NCI-H128 (cell line): ENCODE data around the gene IP6K2.

Source experiments
- DNase-seq: peaks from one replicate; lab custom pipeline; 2025; ENCODE audit not compliant: unreplicated experiment; lab: John Stamatoyannopoulos, UW

IP6K2 gene

DNA sequence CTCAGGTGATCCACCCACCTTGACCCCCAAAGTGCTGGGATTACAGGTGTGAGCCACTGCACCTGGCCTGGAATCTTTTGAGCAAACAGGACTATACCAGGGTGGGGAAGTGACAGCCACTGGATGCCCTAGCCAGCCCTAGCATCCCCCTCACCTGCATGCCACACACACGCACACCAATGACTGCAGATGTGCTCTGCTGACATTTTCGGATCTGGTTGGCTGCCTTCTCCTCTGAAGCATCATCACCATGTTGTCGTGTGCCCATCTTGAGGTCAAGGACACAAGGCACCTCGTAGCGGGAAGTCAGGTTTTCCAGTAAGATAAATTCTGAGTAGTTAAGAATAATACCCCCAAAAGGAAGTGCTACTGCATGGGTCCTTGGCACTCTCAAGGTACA lies 27.6 kb downstream of the IP6K2 start:
- DNase-seq = no peak

DNA sequence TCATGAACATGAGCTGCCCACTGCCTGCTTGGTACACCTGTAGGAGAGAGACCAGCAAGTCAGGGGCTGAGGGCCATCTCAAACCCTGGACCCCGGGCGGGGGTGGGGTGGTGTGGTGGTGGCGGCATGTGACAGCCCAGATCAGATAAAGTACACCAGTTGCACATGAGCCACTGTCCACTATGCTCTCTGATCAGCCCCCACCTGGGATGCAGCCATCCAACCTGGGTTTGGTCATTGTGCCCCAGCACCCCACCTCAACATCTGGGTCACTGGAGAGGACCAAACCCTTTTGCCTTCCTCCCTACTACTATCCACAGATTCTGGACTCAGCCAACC lies 28.3 kb downstream of the IP6K2 start:
- DNase-seq = no peak

DNA sequence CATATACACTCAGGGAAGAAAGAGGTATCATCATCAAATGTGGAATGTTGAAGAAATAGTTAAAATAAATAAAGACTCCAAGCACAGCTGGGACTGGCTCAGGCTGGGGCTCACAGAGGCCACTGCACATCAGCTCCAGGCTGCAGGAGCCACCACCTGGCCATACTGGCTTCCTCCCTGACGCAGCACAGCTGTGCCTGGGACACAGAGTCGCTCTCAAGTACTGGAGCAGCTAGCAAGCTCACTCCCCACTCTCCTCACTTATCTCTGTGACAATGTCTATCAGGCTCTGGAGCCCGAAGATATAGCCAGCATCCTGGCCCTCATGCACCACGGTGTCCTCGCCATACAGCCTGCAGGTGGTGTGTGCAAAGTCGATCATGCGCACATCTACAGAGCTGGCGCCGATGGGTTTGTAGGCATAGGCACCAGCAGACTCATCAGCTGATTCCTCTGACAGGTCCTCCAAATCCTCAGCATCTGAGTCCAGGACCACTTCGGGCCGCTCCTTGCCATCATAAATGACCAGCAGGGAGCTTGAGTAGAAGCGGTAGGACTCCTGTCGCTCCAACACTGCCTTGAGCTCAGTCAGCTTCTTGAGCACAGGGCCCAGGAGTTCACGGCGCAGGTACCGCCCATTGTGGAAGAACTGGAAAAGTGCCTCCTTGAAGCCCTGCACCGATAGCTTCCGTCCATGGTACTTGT lies 28.8 kb downstream of the IP6K2 start:
- no peak for DNase-seq

DNA sequence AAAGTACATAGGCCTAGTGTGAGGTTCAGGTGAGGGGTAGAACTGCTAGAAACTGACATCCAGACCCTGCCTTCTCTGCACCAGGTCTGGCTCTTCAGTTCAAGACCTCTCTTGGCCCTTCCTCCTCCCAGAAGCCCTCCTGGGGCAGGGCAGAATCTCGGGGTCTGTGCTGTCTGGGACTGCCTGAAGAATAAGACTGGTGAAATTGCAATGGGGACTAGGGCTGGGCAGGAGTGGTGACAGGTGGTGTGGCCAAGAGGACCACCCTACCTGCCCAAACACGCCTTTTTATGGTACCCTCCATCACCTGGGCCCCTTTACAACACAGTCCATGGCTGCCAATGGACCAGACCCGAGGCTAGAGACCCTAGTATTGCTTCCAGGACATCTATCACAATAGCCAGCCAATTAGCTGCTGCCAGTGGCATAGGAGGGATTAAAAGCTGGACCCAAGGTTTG lies 29.8 kb downstream of the IP6K2 start:
- no peak for DNase-seq

DNA sequence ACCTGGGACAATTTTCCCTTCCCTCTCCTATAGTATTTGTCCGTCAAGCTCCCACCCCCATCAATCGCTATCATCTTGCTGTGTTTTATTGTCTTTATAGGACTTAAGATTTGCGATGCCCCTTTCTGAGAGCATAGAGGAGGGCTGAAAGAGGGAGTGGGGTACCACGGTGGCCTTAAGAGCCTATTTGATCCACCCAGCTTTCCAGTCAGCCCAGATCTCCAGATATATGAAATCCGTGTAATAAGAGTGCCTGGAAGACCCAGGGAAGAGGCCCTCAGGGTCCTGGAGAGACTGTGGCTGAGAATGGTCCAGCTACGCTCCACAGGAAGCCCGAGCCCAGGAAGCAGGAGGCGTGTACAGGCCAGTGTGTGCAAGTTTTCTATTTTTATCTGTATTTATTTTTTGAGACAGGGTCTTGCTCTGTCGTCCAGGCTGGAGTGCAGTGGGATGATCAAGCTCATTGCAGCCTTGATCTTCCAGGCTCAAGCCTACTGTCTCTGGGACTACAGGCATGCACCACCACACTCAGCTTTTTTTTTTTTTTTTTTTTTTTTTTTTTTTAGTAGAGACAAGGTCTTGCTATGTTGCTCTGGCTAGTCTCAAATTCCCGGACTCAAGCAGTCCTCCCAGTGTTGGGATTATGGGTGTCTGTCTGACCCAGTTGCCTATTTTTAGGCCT lies 30.3 kb downstream of the IP6K2 start:
- no peak for DNase-seq

DNA sequence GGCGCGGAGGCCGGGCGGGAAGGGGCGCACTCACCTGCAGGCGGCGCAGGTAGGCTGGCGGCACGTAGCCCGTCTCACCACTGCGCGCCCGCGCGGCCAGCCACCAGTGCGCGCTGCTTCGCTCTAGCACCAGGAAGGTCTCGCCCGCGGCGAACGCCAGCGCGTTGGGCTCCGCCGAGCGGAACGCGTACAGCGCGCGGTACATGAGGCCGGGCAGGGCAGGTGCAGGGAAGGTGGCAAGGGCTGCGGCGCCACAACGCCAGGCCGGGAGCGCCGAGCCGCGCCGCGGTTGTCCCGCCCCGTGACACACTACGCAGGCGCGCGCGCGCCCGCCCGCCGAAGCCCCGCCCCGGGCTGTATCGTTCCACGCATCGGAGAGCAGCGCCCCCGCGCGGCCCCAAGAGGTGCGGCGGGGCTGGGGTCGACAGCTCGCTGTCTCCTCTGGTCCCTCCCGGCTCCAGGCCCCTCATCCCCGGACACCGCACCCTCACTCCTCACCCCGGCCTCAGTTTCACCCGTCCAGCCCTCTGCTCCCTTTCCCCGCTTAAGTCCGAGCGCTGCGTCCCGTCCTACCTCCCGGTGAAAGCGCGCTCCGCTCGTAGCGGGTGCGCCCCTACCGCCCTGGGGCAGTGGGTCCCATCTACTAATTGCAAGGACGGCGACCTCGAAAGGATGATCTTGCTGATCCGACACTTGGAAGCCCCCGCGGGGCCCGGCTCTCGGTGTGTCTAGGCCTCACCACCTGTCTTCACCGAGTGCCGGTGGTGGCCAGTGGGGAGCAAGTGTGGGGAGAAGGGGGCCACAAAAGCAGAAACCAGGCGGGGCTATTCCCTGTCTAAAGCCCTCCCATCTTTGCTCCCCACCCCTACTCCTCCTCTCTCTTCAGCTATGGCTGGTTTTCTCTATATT lies 31.2 kb downstream of the IP6K2 start, which contains the start of gene NCKIPSD:
TSS of gene NCKIPSD (minus strand) at position 313 of the 909 bp plus-strand sequence. CDS start at position 205, 108 bp downstream.
- peak; percentile 61 for DNase-seq

DNA sequence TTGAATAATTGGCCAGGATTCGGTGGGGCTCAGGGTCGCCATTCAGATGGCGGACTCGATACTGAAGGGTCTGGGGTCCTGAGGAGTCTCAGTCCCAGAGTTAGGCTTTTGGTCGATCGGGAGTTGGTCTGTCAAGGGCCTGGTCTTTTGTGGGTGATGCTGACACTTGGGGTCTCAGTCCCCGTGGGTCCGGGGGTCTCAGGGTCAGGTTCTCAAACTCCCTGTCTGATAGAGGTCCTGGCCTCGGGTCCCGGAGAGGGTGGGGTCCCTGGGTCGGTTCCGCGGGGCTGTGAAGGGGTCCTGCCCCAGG lies 31.8 kb downstream of the IP6K2 start:
- no peak for DNase-seq

DNA sequence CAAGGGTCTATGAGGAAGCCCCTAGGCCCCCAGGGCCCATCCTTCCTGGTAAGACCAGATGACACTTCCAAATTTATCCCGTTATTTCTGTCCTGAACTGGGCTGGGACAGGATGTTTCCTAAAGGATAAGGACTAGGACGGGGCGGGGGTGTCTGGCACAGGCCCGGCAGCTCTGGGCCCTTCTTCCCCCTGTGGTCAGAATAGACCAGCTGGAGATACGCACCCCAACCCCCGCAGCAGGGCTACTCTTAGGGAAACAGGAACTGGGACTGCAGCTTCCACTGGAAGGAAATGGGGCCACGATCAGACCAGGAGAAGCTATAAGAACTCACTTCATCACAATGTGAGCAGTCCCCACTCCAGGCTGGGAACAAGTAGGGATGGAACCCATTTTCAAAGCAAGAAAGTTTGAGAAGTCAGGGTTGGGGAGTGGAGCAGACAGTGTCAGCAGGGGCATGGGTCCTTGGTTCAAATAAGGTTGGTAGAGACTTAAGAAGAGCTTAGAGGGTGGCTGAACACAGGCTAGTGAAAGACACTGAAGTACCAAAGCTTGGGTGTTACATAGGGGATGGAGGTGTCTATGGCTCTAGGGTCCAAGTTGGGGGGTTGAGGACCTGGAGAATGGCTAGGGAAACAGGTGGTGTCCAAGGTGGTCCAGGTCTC lies 32.4 kb downstream of the IP6K2 start:
- no peak for DNase-seq

DNA sequence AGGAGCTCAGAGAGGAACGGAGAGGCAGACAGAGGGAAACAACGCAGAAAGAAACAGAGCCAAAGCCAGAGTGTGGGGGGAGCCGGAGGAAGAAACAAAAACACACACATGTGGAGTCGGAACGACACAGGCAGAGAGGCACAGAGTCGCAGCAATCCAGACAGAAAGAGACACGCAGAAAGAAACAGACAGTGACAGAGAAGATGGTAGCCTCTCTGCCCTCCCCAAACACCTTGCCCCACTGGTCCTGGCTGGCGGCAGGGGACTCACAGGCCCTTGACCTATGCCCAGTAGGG lies 33.0 kb downstream of the IP6K2 start:
- no peak for DNase-seq

DNA sequence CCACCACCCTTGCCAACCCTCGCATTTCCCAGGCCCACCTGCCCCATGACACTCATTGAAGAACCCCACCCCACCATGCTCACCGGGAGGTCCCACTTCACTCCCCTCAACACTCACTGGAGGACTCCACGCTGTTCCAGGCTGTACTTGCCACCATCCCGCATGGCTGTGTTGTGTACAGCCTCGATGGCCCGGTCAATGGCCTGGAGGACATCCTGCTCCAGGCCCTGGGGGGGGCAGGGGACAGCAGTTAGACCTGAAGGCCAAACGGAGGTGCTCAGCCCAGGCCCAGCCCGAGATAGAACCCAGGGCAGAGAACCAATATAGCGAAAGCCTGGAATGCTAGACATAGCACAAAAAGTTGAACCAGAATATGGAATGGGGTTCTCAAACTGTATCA lies 34.2 kb downstream of the IP6K2 start:
- DNase-seq = no peak

DNA sequence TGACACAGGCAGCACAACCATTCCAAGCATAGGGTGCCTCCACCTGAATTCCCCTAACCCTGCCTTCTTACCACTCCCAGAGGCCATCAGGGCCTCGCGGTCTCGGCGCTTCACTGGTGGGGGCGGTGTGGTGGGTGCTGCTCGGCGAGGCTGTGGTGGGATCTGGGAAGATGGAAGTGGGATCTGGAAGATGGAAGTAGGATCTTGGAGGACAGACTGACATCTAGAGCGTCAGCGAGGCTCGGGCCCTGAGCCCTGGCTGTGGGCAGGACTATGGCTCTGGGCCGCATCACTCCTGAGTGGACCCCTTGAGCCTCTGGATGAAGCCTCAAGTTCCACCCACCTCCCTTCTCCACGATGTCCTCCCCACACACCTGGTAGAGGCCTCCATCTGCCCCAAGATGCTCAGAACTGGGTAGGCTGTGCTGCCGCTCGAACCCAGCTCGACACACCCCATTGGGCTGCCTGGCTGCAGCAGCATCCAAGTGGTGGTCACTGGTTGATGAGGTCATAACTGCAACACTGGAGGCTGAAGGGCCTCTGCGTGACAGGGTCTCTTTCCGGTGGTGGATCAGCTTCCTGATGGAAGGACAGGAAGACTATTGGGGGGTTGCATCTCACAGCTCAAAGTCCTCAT lies 34.9 kb downstream of the IP6K2 start:
- DNase-seq = no peak

DNA sequence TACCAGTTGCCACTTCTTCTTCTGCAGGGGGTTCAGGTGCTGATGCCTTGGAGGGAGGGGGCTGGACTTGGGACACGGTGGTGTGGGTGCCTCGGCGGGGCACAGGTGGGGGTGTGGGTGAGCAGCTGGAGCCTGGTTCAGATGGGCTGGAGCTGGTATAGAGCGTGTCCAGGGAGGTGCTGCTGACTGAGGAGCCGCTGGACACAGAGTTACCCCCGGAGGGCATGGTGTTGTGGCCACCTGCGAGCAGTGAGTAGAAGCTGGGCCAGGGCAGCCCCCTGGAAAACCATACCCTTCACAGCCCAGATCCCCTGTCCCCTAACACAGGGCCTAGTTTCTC lies 35.5 kb downstream of the IP6K2 start:
- DNase-seq = no peak

DNA sequence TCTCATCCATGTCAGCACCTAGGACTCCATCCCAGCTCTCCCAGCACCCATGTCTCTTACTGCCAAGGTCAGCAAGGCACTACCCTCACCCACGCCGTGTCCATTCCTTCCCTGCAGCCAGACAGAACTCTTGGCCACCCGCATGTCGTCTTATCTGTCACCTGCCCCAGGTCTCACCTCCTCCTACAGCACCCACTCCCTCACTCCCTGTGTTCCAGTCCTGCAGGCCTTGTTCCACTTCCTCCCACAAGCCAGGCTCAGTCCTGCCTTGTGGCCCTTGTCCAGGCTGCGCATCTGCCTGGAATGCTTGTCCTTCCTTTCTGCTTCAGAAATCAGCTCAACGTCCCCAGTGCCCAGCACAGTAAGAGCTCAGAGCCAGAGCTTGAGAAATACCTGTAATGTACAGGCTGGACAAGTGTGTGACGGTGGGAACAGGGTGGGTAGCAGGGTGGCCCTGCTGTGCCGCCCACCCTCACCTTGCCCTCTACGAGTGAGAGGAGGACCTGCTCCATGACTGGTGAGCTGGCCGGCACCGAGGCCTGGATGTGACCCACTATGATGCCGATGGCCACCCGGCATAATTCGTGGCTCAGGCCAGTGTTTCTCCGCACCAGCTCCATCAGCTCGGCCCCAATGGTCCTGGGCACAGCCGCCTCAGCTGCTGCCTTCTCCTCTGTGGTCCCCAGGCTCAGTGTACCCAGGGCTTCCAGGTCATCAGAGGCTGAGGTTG lies 36.0 kb downstream of the IP6K2 start:
- DNase-seq = no peak

DNA sequence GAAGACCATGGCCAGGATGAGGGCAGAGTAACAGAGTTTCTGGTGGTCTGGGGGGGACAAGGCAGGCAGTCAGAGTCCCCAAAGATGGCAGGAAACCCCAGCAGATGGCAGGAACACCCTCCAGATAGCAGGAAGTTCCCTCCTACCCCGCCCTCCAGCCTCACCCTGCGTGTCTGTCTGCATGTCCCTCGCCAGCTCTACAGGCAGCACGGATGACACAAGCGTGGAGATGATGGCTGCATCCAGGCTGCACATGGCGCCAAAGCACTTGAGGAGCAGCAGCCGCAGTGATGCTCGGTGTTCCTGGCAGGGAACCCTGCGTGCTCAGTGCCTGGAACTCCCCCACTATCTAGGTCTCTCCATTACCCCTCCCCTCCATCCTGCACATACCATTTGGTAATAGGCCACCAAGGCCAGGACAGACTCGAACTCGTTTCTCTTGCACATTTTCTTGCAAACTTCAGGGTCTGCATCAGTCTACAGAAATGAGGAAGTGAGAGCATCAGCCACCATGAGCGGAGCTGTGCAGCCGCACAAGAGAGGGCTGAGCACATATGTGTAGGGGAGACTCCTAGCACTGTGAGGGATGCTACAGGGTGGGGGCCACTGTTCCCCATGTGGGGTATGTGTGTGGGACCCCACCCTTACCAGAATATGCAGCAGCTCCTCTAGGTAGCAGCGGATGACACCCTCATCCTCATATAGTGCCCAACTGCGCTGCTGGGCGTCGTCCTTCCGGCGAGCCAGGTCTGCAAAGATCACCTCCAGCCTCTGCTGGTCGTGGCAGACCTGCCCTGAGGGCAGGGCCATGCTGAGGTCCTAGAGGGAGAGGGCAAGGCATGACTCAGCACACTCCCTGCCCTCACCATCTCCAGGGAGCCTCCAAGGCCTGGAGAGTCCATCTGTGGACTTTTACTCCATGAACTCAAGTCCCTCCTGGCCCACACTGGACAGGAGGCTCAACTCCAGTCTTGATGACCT lies 37.3 kb downstream of the IP6K2 start:
- DNase-seq = no peak

DNA sequence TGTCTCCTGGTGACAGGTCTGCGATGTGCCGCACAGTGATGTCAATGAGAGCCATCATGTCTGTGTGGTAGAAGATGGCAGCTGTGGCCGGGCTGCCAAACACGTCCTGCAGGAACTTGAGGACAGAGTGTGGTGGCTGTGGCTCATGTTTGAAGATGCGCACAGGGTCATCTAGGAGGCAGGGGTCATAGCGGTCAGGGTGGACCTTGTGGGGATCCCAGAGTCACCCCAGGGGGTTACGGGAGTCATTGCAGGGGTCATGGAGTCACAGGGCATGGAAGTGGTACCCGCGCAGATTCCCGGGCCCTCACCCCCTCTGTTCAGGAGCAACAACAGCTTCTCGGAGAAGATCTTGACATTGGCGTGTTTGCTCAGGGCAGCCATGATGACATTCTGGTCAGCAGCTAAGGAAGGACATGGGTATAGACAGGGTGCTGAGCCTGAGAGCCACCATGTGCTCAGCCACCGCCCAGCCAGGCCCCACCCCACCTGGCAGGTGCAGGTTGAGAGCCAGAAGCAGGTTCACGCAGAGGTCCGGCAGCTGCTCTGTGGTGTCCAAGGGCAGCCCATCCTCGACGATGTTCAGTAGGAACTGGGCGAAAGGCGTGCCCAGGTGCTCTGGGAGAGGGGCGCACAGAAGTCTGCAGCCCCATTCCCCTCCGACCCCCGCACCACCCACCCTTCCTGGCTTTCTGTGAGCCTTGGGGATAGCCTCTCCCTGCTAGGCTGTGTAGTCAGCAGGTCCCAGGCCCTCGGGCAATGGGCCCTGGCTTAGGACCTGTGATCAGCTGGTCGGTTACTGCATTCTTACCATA lies 38.2 kb downstream of the IP6K2 start:
- no peak for DNase-seq

DNA sequence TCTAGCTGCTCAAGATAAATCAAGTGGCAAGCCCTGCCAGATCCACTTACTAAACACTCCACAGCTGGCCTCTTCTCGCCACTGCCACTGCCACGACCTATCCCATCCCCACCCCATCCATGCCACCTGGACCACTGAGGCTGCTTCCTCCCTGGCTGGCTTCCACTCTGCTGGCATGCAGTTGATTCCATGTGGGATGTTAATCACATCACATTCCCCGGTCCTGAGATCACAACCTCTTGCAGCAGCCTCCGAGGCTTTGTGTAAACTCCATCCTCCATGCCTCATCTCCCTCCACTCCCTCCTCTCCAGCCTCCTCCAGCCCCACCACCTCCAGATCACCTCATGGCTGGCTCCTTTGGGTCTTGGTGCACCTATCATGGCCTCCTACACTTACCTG lies 39.0 kb downstream of the IP6K2 start:
- no peak for DNase-seq

DNA sequence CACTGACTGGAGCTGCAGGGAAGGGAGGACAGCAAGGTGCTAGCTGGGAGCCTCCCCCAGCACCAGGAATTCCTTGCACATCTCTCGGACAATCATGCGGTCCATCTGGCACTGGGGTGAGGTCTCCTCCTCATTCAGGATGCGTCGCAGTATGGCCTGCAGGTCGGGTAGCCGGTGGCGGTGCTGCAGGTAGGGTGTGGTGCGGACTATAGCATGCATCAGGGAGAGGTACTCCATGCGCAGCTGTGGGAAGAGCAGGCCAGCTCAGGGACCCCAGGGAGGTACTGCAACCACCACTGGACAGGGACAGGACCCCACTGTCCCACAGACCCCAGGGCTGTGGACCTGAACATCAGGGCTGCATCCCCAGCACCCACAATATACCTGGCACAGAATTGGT lies 42.5 kb downstream of the IP6K2 start:
- DNase-seq = no peak

DNA sequence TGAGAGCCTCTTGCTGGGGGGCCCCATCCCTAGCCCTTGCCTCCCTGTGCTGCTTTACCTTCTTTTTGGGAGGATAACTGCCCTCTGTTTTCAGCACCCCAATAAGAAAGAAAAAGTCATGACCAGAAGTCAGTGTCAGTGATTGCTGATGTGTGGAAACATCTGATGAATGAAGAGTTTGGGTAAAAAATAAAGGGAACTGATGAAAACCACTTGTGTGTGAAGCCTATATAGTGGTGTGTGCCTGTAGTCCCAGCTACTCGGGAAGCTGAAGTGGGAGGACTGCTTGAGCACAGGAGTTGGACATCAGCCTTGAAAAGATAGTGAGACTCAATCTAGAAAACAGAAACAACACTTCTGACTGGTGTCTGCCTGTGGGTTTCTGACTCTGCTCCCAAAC lies 44.5 kb downstream of the IP6K2 start:
- DNase-seq = no peak

DNA sequence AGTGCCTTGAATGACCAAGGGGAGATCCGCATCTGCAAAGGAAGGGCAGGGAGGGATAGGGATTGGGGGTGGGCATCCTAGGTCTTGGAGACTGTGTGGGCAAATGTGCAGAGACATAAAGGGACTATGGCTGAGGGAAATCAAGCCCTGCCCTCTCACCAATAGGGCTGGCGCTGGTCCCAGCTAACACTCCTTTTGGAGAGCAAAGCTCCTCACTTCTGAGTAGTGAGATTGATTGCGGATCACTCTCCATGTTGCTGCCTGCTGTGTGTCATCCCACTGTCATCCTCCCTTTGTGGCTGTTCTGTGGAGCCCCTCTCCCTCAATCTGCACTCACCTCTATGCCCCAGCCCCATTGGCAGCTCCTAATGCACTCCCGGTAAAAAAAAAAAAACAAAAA lies 52.1 kb downstream of the IP6K2 start:
- DNase-seq = no peak
